MG63 (cell line): ENCODE data around the gene SLC44A1. TPM values are rescaled to one million over a fixed set of nuclear protein-coding genes. Genes with fewer than 3 reads are reported as not detected.

Experiments used
- DNase-seq: peaks from one replicate; pipeline ENCODE4 v3.0.0-alpha.2; 2020
- H3K27me3 ChIP-seq: fragments of 250-450 bp; sonication (Bioruptor Pico); 2 replicates; pipeline ENCODE4 v1.5.1; 2020; ENCODE audit warnings: mild to moderate bottlenecking, moderate library complexity
- H3K36me3 ChIP-seq: fragments of 250-450 bp; sonication (Bioruptor Pico); 2 replicates; pipeline ENCODE4 v1.5.1; 2020; ENCODE audit warnings: mild to moderate bottlenecking, moderate library complexity
- H3K4me3 ChIP-seq: fragments of 250-450 bp; sonication (Bioruptor Pico); 2 replicates; pipeline ENCODE4 v1.5.1; 2020; ENCODE audit warnings: mild to moderate bottlenecking, moderate library complexity
- H3K9me3 ChIP-seq: fragments of 250-450 bp; sonication (Bioruptor Pico); 2 replicates; pipeline ENCODE4 v1.5.1; 2020; ENCODE audit warnings: mild to moderate bottlenecking, moderate library complexity
- total RNA-seq: library from RNA; depleted of rRNA; stranded (reverse); fragments of >200 nt; shearing (Covaris generic); gene quantifications from 2 replicates; pipeline ENCODE4 v1.2.3, GENCODE V29; 2014; ENCODE audit warnings: low replicate concordance

Gene SLC44A1
- total RNA-seq, 1 experiment from 2014 or later, result 13.3 TPM

DNA sequence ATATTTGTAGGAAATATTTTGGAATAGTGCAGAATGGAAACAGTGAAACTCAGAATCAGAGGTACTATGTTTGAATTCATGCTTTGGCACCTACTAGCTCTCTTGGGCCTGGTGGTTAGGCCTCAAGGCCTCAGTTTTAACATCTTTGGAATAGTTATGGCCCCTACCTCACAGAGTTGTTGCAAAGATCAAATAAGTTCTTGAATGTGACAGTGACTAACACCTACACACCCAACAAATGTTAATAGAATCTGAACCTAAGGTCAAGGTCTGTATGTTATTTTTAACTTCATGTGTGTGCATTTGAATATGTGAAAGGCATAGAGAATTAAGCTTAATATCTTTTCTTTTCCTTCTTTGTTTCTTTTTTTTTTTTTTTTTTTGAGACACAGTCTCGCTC, 87.3 kb downstream of the SLC44A1 start:
- H3K36me3 ChIP-seq, result no peaks in the 10 kb centered on the region
- no peak for DNase-seq

GRCh38 chr9:105332471-105332870, 88.0 kb downstream of the SLC44A1 start:
- H3K9me3 ChIP-seq, result no peaks in the 10 kb centered on the region
- no peaks in the 10 kb centered on the region for H3K36me3 ChIP-seq
- H3K4me3 ChIP-seq, result no peak overlapping the region
- H3K27me3 ChIP-seq, result no peaks in the 10 kb centered on the region
- no peak for DNase-seq

More for the DNA sequence above, 87.3 kb downstream of the SLC44A1 start:
- Histone ChIP-seq H3K4me3 (no peak overlapping the region), H3K27me3 (no peaks in the 10 kb centered on the region), H3K9me3 (no peaks in the 10 kb centered on the region)

- no peak for DNase-seq
- no peaks in the 10 kb centered on the region for H3K9me3 ChIP-seq
- H3K4me3 ChIP-seq, result no peak overlapping the region
- H3K27me3 ChIP-seq, result no peaks in the 10 kb centered on the region
- H3K36me3 ChIP-seq, result no peaks in the 10 kb centered on the region
Observed at GRCh38 chr9:105333076-105333475, 88.6 kb downstream of the SLC44A1 start.

DNA sequence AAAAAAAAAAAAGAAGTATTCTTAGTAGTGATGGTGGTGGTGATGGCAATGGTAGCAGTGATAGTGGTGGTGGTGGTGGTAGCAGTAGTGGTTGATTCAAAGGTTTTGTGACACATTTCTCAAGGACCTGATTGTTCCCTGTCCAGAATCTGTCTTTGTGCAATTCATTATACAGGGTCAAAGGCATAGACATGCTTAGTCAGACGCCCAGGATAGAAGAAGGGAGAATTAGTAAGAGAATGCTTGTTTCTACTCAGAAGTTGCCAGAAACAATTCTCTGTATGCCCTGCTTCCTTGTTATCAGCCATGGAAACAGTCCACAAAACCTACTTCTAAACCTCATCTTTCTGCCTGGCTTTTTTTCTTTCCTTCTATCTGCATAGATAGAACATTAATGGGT, 89.4 kb downstream of the SLC44A1 start:
- Histone ChIP-seq H3K36me3 (no peaks in the 10 kb centered on the region), H3K27me3 (no peaks in the 10 kb centered on the region), H3K4me3 (no peak overlapping the region), H3K9me3 (no peaks in the 10 kb centered on the region)
- no peak for DNase-seq

- H3K9me3 ChIP-seq, result no peaks in the 10 kb centered on the region
- no peaks in the 10 kb centered on the region for H3K36me3 ChIP-seq
- H3K4me3 ChIP-seq, result no peak overlapping the region
- no peaks in the 10 kb centered on the region for H3K27me3 ChIP-seq
- DNase-seq, result no peak
Observed at GRCh38 chr9:105338308-105338707, 93.9 kb downstream of the SLC44A1 start.

GRCh38 chr9:105339849-105340248, 95.4 kb downstream of the SLC44A1 start:
- Histone ChIP-seq H3K4me3 (no peak overlapping the region), H3K27me3 (no peaks in the 10 kb centered on the region), H3K9me3 (no peaks in the 10 kb centered on the region), H3K36me3 (no peaks in the 10 kb centered on the region)
- DNase-seq, result no peak

- Histone ChIP-seq H3K4me3 (no peak overlapping the region), H3K27me3 (no peaks in the 10 kb centered on the region), H3K9me3 (no peaks in the 10 kb centered on the region), H3K36me3 (no peaks in the 10 kb centered on the region)
- no peak for DNase-seq
Observed at GRCh38 chr9:105341434-105342146, 97.1 kb downstream of the SLC44A1 start.

GRCh38 chr9:105342147-105342505, 97.7 kb downstream of the SLC44A1 start:
- no peaks in the 10 kb centered on the region for H3K36me3 ChIP-seq
- H3K4me3 ChIP-seq, result no peak overlapping the region
- DNase-seq, result no peak
- H3K9me3 ChIP-seq, result no peaks in the 10 kb centered on the region
- H3K27me3 ChIP-seq, result no peaks in the 10 kb centered on the region

DNA sequence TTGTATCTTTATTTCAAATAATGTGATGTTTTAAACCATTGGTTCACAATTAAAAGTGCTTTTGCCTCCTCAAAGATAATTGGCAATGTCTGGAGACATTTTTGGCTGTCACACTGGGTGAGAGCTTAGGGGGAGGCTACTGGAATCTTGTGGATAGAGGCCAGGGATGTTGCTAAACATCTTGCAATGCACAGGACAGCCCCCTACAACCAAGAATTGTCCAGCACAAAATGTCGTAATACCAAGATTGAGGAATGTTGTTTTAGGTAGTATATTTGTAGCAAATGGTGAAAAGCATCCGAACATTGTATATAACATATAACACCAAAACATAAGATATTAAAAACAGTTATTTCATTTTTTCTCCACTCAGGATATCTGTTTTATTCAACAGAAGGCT, 99.8 kb downstream of the SLC44A1 start:
- no peaks in the 10 kb centered on the region for H3K9me3 ChIP-seq
- no peak overlapping the region for H3K4me3 ChIP-seq
- H3K36me3 ChIP-seq, result no peaks in the 10 kb centered on the region
- no peaks in the 10 kb centered on the region for H3K27me3 ChIP-seq
- no peak for DNase-seq

DNA sequence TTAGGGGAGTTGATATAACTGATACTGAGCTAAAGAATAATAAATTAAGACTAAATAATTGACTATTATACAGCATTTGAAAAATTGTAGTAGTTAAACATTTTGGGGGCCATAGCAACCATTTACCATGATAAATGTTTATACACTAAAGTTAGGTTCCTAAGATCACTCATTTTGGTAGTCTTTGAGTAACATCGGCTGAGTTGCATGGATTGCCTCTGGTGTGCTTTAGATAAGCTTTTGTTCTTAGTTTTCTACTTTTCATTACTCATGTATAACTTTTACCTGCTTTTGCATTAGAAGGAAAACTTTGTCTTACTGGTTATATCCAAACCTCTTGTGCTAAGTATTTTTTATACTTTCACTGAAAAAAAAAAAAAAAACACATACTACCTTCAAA, 101.2 kb downstream of the SLC44A1 start:
- no peak overlapping the region for H3K4me3 ChIP-seq
- no peak for DNase-seq
- H3K9me3 ChIP-seq, result no peaks in the 10 kb centered on the region
- no peaks in the 10 kb centered on the region for H3K27me3 ChIP-seq
- H3K36me3 ChIP-seq, result no peaks in the 10 kb centered on the region

DNA sequence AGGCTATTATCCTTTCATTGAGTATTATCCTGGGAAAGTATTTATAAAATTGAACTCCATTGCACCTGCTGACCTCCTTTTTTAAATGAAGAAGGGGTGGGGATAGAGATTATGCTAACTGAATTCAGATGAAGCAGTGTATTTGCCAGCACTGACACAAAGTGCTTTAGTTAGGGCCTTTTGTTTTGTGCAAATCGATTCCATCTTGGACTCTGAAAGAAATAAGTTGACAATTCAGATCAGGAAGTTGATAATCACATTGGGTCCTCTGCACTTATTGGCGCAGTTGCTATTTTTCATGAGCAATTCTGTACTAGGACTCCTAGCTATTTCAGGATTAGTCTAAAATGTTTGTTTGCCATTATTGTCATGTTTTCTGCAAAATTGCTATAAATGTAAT, 101.8 kb downstream of the SLC44A1 start:
- no peaks in the 10 kb centered on the region for H3K27me3 ChIP-seq

DNA sequence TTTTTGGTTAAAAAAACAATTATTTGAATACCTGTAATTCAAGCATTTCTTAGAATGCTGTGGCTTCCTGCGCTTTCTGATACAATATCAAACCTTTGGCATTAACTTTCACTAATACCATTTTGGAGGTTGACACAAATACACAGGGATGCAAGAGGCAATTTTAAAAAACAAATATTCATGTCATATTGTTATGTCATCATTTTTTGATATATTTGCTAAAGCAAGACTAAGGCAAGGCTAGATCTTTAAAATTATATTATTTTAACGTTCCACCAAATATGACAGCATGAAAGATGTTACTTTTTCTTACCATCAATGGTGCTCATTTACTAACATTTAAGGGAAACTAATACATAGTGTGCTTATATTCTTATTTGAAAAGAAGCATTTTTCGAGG, 110.0 kb downstream of the SLC44A1 start:
- H3K27me3 ChIP-seq, result no peaks in the 10 kb centered on the region
- no peaks in the 10 kb centered on the region for H3K9me3 ChIP-seq
- DNase-seq, result no peak
- no peaks in the 10 kb centered on the region for H3K36me3 ChIP-seq
- no peak overlapping the region for H3K4me3 ChIP-seq

More for the DNA sequence above, 101.8 kb downstream of the SLC44A1 start:
- Histone ChIP-seq H3K9me3 (no peaks in the 10 kb centered on the region), H3K4me3 (no peak overlapping the region), H3K36me3 (no peaks in the 10 kb centered on the region)
- DNase-seq, result no peak

GRCh38 chr9:105355781-105356180, 111.3 kb downstream of the SLC44A1 start:
- no peak overlapping the region for H3K4me3 ChIP-seq
- no peaks in the 10 kb centered on the region for H3K9me3 ChIP-seq
- no peaks in the 10 kb centered on the region for H3K27me3 ChIP-seq
- H3K36me3 ChIP-seq, result no peaks in the 10 kb centered on the region
- no peak for DNase-seq

GRCh38 chr9:105357937-105358336, 113.5 kb downstream of the SLC44A1 start:
- DNase-seq, result no peak
- no peaks in the 10 kb centered on the region for H3K36me3 ChIP-seq
- H3K9me3 ChIP-seq, result no peaks in the 10 kb centered on the region
- H3K4me3 ChIP-seq, result no peak overlapping the region
- no peaks in the 10 kb centered on the region for H3K27me3 ChIP-seq

DNA sequence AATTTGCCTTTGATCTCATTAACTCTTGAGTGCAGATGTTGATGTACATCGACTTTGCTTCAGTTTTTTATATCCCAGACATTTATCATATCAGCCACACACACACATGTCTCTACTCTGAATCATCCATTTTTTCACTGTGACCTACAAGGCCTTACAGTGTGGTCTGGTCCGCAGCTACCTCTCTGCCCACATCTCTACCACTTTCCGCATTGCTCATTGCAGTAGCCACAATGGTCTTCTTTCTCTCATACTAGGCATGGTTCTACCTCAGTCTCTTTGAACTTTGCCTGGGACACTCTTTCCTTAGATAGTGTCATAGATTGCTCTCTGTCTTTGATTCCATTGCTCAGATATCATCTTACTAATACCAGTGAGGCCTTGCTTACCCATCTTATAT, 115.4 kb downstream of the SLC44A1 start:
- no peaks in the 10 kb centered on the region for H3K27me3 ChIP-seq
- H3K9me3 ChIP-seq, result no peaks in the 10 kb centered on the region
- no peaks in the 10 kb centered on the region for H3K36me3 ChIP-seq
- H3K4me3 ChIP-seq, result no peak overlapping the region
- DNase-seq, result no peak

GRCh38 chr9:105360344-105360743, 115.9 kb downstream of the SLC44A1 start:
- no peak overlapping the region for H3K4me3 ChIP-seq
- no peaks in the 10 kb centered on the region for H3K9me3 ChIP-seq
- H3K27me3 ChIP-seq, result no peaks in the 10 kb centered on the region
- H3K36me3 ChIP-seq, result no peaks in the 10 kb centered on the region
- DNase-seq, result no peak

- H3K4me3 ChIP-seq, result no peak overlapping the region
- no peaks in the 10 kb centered on the region for H3K27me3 ChIP-seq
Observed at GRCh38 chr9:105361873-105362272, 117.4 kb downstream of the SLC44A1 start.

GRCh38 chr9:105362470-105362869, 118.0 kb downstream of the SLC44A1 start:
- Histone ChIP-seq H3K4me3 (no peak overlapping the region), H3K36me3 (no peaks in the 10 kb centered on the region), H3K9me3 (no peaks in the 10 kb centered on the region), H3K27me3 (no peaks in the 10 kb centered on the region)
- no peak for DNase-seq

More at GRCh38 chr9:105361873-105362272, 117.4 kb downstream of the SLC44A1 start:
- no peaks in the 10 kb centered on the region for H3K9me3 ChIP-seq
- DNase-seq, result no peak
- no peaks in the 10 kb centered on the region for H3K36me3 ChIP-seq

- Histone ChIP-seq H3K36me3 (no peaks in the 10 kb centered on the region), H3K27me3 (no peaks in the 10 kb centered on the region), H3K4me3 (no peak overlapping the region), H3K9me3 (no peaks in the 10 kb centered on the region)
- DNase-seq, result no peak
Observed at GRCh38 chr9:105363837-105364236, 119.4 kb downstream of the SLC44A1 start.
